Upper lobe of right lung (tissue), 1 donor: ENCODE results near the gene ASB17. TPM values are rescaled to one million over a fixed set of nuclear protein-coding genes. Genes with fewer than 3 reads are reported as not detected.
"Not testable (repeated sequence)": the region's sequence is repeated elsewhere in the genome, so short reads cannot be mapped to it uniquely, and the experiment has no call there.

Source experiments
- ATAC-seq: fragments of 200-7000 bp; cut with Tn5 transposase; one replicate; pipeline ENCODE4 v1.9.1; 2020; ENCODE audit warnings: mild to moderate bottlenecking, moderate library complexity
- DNase-seq: peaks from one replicate; pipeline ENCODE4 v3.0.0-alpha.2; 2020
- H3K27ac ChIP-seq: fragments of 200-600 bp; one replicate; pipeline ENCODE4 v1.8.0; 2022
- H3K27me3 ChIP-seq: fragments of 200-600 bp; one replicate; pipeline ENCODE4 v1.8.0; 2022; ENCODE audit warnings: mild to moderate bottlenecking
- H3K36me3 ChIP-seq: fragments of 200-600 bp; one replicate; pipeline ENCODE4 v1.8.0; 2022
- H3K4me1 ChIP-seq: fragments of 200-600 bp; one replicate; pipeline ENCODE4 v1.8.0; 2022
- H3K4me3 ChIP-seq: fragments of 200-600 bp; one replicate; pipeline ENCODE4 v1.8.0; 2022; ENCODE audit warnings: mild to moderate bottlenecking
- H3K9me3 ChIP-seq: fragments of 200-600 bp; one replicate; pipeline ENCODE4 v1.8.0; 2022
- CTCF ChIP-seq: fragments of 200-600 bp; IDR thresholded peaks from one replicate; pipeline ENCODE4 v1.8.0; 2022; ENCODE audit warnings: antibody characterized with exemption
- intact Hi-C: fragments of 100-400 bp; cut with DNase I; formaldehyde crosslinking; loops from one replicate; pipeline ENCODE4 v1.11.0; 2022
- total RNA-seq: library from RNA; stranded (reverse); fragmentation: NEBNext Ultra II Directional; extraction: Animal tissue kit (Norgen Biotek cat#: 25700); gene quantifications from one replicate; pipeline ENCODE4 v1.2.1, GENCODE V29; 2021
- donor health status: DM: no; HTN: yes; CAD: no; lungs with severe emphysema.

Gene ASB17
- total RNA-seq, 1 donor from 2014 or later: not detected

- Histone ChIP-seq H3K36me3 (no peaks in the 10 kb centered on the region), H3K27ac (no peak overlapping the region), H3K9me3 (no peaks in the 10 kb centered on the region), H3K4me1 (no peaks in the 10 kb centered on the region), H3K4me3 (no peak overlapping the region), H3K27me3 (no peaks in the 10 kb centered on the region)
- intact Hi-C loops: no loop called here
- DNase-seq (no peak), ATAC-seq (no peak)
- TF ChIP-seq CTCF: no peak
Measured at GRCh38 chr1:75964760-75965408, 32.7 kb upstream of the ASB17 start.

GRCh38 chr1:75964110-75964759 is 32.0 kb upstream of the ASB17 start:
- H3K4me3 ChIP-seq, H3K4me1 ChIP-seq, DNase-seq, ATAC-seq, H3K27me3 ChIP-seq, H3K9me3 ChIP-seq, intact Hi-C loops, H3K27ac ChIP-seq, H3K36me3 ChIP-seq: not testable (repeated sequence)

GRCh38 chr1:75954586-75954985 is 22.4 kb upstream of the ASB17 start:
- Histone ChIP-seq H3K27me3 (no peaks in the 10 kb centered on the region), H3K4me1 (no peaks in the 10 kb centered on the region), H3K9me3 (no peaks in the 10 kb centered on the region), H3K4me3 (no peak overlapping the region), H3K36me3 (no peaks in the 10 kb centered on the region), H3K27ac (no peak overlapping the region)
- intact Hi-C loops: no loop called here
- DNase-seq (no peak), ATAC-seq (no peak)
- TF ChIP-seq CTCF: no peak

- no peak for ATAC-seq
- H3K36me3 ChIP-seq: no peaks in the 10 kb centered on the region
- no peaks in the 10 kb centered on the region for H3K27me3 ChIP-seq
- no peaks in the 10 kb centered on the region for H3K9me3 ChIP-seq
- no peak for TF ChIP-seq CTCF
- intact Hi-C loops: no loop called here
- H3K27ac ChIP-seq: no peak overlapping the region
- H3K4me3 ChIP-seq: no peak overlapping the region
- DNase-seq: no peak
- H3K4me1 ChIP-seq: no peaks in the 10 kb centered on the region
Measured at GRCh38 chr1:75953461-75953860, 21.3 kb upstream of the ASB17 start.

- Histone ChIP-seq H3K4me3 (no peak overlapping the region), H3K27ac (no peak overlapping the region), H3K27me3 (no peaks in the 10 kb centered on the region), H3K4me1 (no peaks in the 10 kb centered on the region), H3K36me3 (no peaks in the 10 kb centered on the region), H3K9me3 (no peaks in the 10 kb centered on the region)
- no peak for TF ChIP-seq CTCF
- DNase-seq (no peak), ATAC-seq (no peak)
- intact Hi-C loops: no loop called here
Measured at GRCh38 chr1:75952016-75952415, 19.8 kb upstream of the ASB17 start.

GRCh38 chr1:75950176-75950575 is 18.0 kb upstream of the ASB17 start:
- no peak overlapping the region for H3K4me3 ChIP-seq
- no peaks in the 10 kb centered on the region for H3K36me3 ChIP-seq
- H3K4me1 ChIP-seq: no peaks in the 10 kb centered on the region
- no peak for TF ChIP-seq CTCF
- ATAC-seq (no peak), DNase-seq (no peak)
- H3K27ac ChIP-seq: no peak overlapping the region
- intact Hi-C loops: no loop called here
- no peaks in the 10 kb centered on the region for H3K27me3 ChIP-seq
- peaks cover 2% of the 10 kb centered on the region for H3K9me3 ChIP-seq

- H3K27me3 ChIP-seq, intact Hi-C loops, ATAC-seq, H3K9me3 ChIP-seq, DNase-seq, H3K36me3 ChIP-seq, H3K4me3 ChIP-seq, H3K27ac ChIP-seq, H3K4me1 ChIP-seq: not testable (repeated sequence)
Measured at GRCh38 chr1:75943037-75943436, 10.8 kb upstream of the ASB17 start.
